SK-N-SH treated with all-trans-retinoic acid at 6 μM for 48 hours (cell line): ENCODE measurements around the gene CPVL.

Experiments
- ARNTL ChIP-seq: fragments of 450-650 bp; formaldehyde crosslinking; IDR thresholded peaks from 2 replicates; pipeline ENCODE4 v1.5.0; 2020; ENCODE audit warnings: low read depth, mild to moderate bottlenecking, moderate library complexity, borderline replicate concordance
- CSDC2 ChIP-seq: fragments of 250-450 bp; sonication (Bioruptor Pico); IDR thresholded peaks from 2 replicates; pipeline ENCODE4 v1.5.0; 2020; ENCODE audit warnings: mild to moderate bottlenecking, moderate library complexity
- OSR1 ChIP-seq: fragments of 250-450 bp; sonication (Bioruptor Pico); IDR thresholded peaks from 2 replicates; pipeline ENCODE4 v1.8.0; 2022; ENCODE audit warnings: moderate library complexity, mild to moderate bottlenecking, inconsistent platforms
- SNAI2 ChIP-seq: fragments of 250-450 bp; sonication (Bioruptor Pico); IDR thresholded peaks from 2 replicates; pipeline ENCODE4 v1.5.0; 2020; ENCODE audit warnings: mild to moderate bottlenecking, moderate library complexity
- ZC3H10 ChIP-seq: fragments of 250-450 bp; sonication (Bioruptor Pico); IDR thresholded peaks from 2 replicates; pipeline ENCODE4 v1.5.1; 2021; ENCODE audit warnings: mild to moderate bottlenecking, moderate library complexity
- ZNF70 ChIP-seq: fragments of 450-650 bp; formaldehyde crosslinking; IDR thresholded peaks from 2 replicates; pipeline ENCODE4 v1.5.0; 2020; ENCODE audit warnings: mild to moderate bottlenecking, moderate library complexity
- TF ChIP-seq, protein P1 (sequence below): fragments of 250-450 bp; sonication (Bioruptor Pico); IDR thresholded peaks from 2 replicates; pipeline ENCODE4 v1.8.0; 2021; ENCODE audit warnings: low read depth, mild to moderate bottlenecking, moderate library complexity, borderline replicate concordance
- TF ChIP-seq, protein P2 (sequence below): fragments of 250-450 bp; sonication (Bioruptor Pico); IDR thresholded peaks from 2 replicates; pipeline ENCODE4 v1.5.1; 2021; ENCODE audit warnings: mild to moderate bottlenecking, moderate library complexity
- TF ChIP-seq, protein P3 (sequence below): fragments of 250-450 bp; sonication (Bioruptor Pico); IDR thresholded peaks from 2 replicates; pipeline ENCODE4 v1.5.1; 2020; ENCODE audit warnings: low read depth, mild to moderate bottlenecking, moderate library complexity
- TF ChIP-seq, protein P4 (sequence below): fragments of 250-450 bp; sonication (Bioruptor Pico); IDR thresholded peaks from 2 replicates; pipeline ENCODE4 v1.8.0; 2020; ENCODE audit warnings: mild to moderate bottlenecking, moderate library complexity, borderline replicate concordance

- TF ChIP-seq ZC3H10 (CRISPR knock-in tag) (no peak), OSR1 (no peak), ARNTL (CRISPR knock-in tag) (no peak), ZNF70 (CRISPR knock-in tag) (no peak), CSDC2 (no peak), SNAI2 (CRISPR knock-in tag) (peak; percentile 57; the same call in 1 of the 2 replicates)
- TF ChIP-seq, protein P1, sequence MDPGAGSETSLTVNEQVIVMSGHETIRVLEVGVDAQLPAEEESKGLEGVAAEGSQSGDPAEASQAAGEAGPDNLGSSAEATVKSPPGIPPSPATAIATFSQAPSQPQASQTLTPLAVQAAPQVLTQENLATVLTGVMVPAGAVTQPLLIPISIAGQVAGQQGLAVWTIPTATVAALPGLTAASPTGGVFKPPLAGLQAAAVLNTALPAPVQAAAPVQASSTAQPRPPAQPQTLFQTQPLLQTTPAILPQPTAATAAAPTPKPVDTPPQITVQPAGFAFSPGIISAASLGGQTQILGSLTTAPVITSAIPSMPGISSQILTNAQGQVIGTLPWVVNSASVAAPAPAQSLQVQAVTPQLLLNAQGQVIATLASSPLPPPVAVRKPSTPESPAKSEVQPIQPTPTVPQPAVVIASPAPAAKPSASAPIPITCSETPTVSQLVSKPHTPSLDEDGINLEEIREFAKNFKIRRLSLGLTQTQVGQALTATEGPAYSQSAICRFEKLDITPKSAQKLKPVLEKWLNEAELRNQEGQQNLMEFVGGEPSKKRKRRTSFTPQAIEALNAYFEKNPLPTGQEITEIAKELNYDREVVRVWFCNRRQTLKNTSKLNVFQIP: no peak
- TF ChIP-seq, protein P2, sequence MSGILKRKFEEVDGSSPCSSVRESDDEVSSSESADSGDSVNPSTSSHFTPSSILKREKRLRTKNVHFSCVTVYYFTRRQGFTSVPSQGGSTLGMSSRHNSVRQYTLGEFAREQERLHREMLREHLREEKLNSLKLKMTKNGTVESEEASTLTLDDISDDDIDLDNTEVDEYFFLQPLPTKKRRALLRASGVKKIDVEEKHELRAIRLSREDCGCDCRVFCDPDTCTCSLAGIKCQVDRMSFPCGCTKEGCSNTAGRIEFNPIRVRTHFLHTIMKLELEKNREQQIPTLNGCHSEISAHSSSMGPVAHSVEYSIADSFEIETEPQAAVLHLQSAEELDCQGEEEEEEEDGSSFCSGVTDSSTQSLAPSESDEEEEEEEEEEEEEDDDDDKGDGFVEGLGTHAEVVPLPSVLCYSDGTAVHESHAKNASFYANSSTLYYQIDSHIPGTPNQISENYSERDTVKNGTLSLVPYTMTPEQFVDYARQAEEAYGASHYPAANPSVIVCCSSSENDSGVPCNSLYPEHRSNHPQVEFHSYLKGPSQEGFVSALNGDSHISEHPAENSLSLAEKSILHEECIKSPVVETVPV (CRISPR knock-in tag): no peak
- TF ChIP-seq, protein P3, sequence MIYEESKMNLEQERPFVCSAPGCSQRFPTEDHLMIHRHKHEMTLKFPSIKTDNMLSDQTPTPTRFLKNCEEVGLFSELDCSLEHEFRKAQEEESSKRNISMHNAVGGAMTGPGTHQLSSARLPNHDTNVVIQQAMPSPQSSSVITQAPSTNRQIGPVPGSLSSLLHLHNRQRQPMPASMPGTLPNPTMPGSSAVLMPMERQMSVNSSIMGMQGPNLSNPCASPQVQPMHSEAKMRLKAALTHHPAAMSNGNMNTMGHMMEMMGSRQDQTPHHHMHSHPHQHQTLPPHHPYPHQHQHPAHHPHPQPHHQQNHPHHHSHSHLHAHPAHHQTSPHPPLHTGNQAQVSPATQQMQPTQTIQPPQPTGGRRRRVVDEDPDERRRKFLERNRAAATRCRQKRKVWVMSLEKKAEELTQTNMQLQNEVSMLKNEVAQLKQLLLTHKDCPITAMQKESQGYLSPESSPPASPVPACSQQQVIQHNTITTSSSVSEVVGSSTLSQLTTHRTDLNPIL: no peak
- TF ChIP-seq, protein P4, sequence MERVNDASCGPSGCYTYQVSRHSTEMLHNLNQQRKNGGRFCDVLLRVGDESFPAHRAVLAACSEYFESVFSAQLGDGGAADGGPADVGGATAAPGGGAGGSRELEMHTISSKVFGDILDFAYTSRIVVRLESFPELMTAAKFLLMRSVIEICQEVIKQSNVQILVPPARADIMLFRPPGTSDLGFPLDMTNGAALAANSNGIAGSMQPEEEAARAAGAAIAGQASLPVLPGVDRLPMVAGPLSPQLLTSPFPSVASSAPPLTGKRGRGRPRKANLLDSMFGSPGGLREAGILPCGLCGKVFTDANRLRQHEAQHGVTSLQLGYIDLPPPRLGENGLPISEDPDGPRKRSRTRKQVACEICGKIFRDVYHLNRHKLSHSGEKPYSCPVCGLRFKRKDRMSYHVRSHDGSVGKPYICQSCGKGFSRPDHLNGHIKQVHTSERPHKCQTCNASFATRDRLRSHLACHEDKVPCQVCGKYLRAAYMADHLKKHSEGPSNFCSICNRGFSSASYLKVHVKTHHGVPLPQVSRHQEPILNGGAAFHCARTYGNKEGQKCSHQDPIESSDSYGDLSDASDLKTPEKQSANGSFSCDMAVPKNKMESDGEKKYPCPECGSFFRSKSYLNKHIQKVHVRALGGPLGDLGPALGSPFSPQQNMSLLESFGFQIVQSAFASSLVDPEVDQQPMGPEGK (CRISPR knock-in tag): no peak
These were observed 161.7 kb downstream of the CPVL start for GRCh38 chr7:28984631-28985030.
